Upper lobe of right lung (tissue), 1 donor: Measurements from ENCODE around the gene MRPL20. TPM values are rescaled to one million over a fixed set of nuclear protein-coding genes. Genes with fewer than 3 reads are reported as not detected.

Source experiments
- ATAC-seq: fragments of 200-7000 bp; cut with Tn5 transposase; one replicate; pipeline ENCODE4 v1.9.1; 2020; ENCODE audit warnings: mild to moderate bottlenecking, moderate library complexity
- DNase-seq: peaks from one replicate; pipeline ENCODE4 v3.0.0-alpha.2; 2020
- H3K27ac ChIP-seq: fragments of 200-600 bp; one replicate; pipeline ENCODE4 v1.8.0; 2022
- H3K27me3 ChIP-seq: fragments of 200-600 bp; one replicate; pipeline ENCODE4 v1.8.0; 2022; ENCODE audit warnings: mild to moderate bottlenecking
- H3K36me3 ChIP-seq: fragments of 200-600 bp; one replicate; pipeline ENCODE4 v1.8.0; 2022
- H3K4me1 ChIP-seq: fragments of 200-600 bp; one replicate; pipeline ENCODE4 v1.8.0; 2022
- H3K4me3 ChIP-seq: fragments of 200-600 bp; one replicate; pipeline ENCODE4 v1.8.0; 2022; ENCODE audit warnings: mild to moderate bottlenecking
- H3K9me3 ChIP-seq: fragments of 200-600 bp; one replicate; pipeline ENCODE4 v1.8.0; 2022
- intact Hi-C: fragments of 100-400 bp; cut with DNase I; formaldehyde crosslinking; loops from one replicate; pipeline ENCODE4 v1.11.0; 2022
- total RNA-seq: library from RNA; stranded (reverse); fragmentation: NEBNext Ultra II Directional; extraction: Animal tissue kit (Norgen Biotek cat#: 25700); gene quantifications from one replicate; pipeline ENCODE4 v1.2.1, GENCODE V29; 2021
- TF ChIP-seq, protein P1 (sequence below): fragments of 200-600 bp; IDR thresholded peaks from one replicate; pipeline ENCODE4 v1.8.0; 2022; ENCODE audit warnings: antibody characterized with exemption
- donor health status: DM: no; HTN: yes; CAD: no; lungs with severe emphysema.

The MRPL20 gene
- total RNA-seq, 1 donor from 2014 or later: 80.7 TPM

DNA sequence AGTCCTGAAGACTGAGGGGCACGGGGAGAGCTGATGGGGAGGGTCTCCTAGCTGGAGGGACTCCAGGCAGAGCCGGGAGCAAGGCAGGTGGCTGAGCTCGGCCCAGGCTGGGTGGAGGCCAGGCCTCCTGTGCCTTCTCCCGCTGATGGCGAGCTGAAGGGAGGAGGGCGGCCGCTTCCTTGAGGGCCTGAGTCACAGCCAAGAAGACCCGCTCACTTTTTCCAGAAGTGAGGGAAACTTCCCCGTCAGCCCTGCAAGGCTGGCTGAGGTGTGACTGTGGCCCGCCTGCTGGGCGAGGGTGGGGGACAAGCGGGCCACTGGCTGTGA lies 26.7 kb upstream of the MRPL20 start:
- no peaks in the 10 kb centered on the region for H3K9me3 ChIP-seq
- peaks cover 70% of the 10 kb centered on the region for H3K4me1 ChIP-seq
- no peaks in the 10 kb centered on the region for H3K36me3 ChIP-seq
- DNase-seq (peak; percentile 78), ATAC-seq (peak; percentile 0)
- peak overlapping the region; percentile 57 for H3K4me3 ChIP-seq
- no peaks in the 10 kb centered on the region for H3K27me3 ChIP-seq
- intact Hi-C loops: no loop called here
- H3K27ac ChIP-seq: peak overlapping the region; percentile 91
- TF ChIP-seq, protein P1, sequence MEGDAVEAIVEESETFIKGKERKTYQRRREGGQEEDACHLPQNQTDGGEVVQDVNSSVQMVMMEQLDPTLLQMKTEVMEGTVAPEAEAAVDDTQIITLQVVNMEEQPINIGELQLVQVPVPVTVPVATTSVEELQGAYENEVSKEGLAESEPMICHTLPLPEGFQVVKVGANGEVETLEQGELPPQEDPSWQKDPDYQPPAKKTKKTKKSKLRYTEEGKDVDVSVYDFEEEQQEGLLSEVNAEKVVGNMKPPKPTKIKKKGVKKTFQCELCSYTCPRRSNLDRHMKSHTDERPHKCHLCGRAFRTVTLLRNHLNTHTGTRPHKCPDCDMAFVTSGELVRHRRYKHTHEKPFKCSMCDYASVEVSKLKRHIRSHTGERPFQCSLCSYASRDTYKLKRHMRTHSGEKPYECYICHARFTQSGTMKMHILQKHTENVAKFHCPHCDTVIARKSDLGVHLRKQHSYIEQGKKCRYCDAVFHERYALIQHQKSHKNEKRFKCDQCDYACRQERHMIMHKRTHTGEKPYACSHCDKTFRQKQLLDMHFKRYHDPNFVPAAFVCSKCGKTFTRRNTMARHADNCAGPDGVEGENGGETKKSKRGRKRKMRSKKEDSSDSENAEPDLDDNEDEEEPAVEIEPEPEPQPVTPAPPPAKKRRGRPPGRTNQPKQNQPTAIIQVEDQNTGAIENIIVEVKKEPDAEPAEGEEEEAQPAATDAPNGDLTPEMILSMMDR: no peak

DNA sequence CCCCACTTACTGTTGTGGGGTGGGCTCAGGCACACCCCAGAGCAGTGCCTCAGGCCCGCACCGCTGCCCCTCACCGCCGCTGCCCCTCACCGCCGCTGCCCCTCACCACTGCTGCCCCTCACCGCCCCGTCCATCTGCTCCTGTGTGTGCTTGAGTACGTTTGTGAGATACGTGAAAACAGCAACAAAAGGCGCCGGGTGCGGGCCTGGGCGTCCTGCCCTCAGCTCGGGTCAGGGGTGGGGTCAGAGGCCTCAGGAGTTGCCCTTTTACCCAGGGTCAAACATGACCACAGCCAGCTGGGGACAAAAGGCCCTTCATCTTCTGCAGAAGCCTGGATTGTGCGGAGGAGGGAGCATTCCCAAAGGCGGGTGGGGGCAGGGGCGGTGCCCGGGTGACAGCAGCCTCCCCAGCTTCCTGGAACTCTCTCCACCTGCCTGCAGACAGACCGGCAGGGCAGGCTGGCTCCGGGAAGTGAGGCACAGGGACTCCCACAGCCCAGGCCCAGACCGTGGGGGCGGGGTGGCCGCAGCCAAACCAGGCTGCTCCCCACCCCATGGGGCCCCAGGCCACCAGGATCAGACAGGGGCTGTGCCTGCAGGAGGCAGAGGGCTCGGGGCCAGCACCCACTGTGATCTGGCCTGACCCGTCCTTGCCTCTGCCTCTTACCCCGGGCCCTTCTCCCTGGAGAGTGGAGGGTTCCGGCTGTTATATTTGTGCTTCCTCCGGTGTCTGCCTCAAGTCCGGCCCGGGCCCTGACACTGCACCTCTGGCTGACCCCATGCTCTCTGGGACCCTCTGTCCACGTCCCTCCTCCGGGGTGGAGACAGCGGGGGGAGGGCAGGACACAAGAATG lies 26.1 kb upstream of the MRPL20 start:
- peaks cover 69% of the 10 kb centered on the region for H3K4me1 ChIP-seq
- TF ChIP-seq, protein P1: no peak
- peak; percentile 96 for DNase-seq
- no peaks in the 10 kb centered on the region for H3K9me3 ChIP-seq
- H3K36me3 ChIP-seq: no peaks in the 10 kb centered on the region
- intact Hi-C loops: no loop called here
- H3K27me3 ChIP-seq: no peaks in the 10 kb centered on the region
- H3K4me3 ChIP-seq: peak overlapping the region; percentile 57
- H3K27ac ChIP-seq: peak overlapping the region; percentile 91
- ATAC-seq: peak; percentile 75

DNA sequence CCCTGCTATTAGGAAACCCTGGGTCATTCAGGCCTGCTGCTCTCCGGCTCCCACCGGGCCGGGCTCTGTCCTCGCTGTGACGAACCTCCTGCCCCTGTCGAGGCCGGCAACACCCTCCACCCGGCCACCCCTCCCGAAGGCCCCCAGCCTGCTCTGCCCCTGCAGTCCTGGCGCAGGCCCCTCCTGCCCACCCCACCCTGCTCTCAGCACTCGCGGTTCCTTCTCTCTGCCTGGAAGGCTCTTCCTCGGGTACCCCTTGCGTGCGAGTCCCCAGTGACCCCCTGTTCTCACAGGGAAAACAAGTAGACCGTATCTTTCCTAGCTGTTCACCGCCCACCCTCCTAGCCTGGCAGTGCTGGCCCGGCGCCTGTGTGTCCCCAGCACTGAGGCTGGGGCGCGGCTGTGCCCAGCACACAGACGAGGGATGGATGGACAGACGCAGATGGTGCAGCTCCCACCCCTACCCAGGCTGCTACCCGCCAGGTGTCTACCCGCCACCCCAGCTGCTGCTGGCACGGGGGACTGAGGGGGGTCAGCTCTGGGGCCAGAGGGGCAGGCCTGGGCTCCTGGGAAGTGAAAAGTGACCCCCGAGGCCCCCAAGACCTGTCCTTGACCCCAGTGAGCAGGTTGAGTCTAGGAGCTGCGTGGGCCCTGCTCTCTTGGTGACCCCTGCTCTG lies 25.3 kb upstream of the MRPL20 start:
- TF ChIP-seq, protein P1: no peak
- peak overlapping the region; percentile 57 for H3K4me3 ChIP-seq
- intact Hi-C loops: no loop called here
- peak overlapping the region; percentile 91 for H3K27ac ChIP-seq
- H3K4me1 ChIP-seq: peaks cover 66% of the 10 kb centered on the region
- H3K36me3 ChIP-seq: no peaks in the 10 kb centered on the region
- ATAC-seq: no peak
- peak; percentile 67 for DNase-seq
- H3K9me3 ChIP-seq: no peaks in the 10 kb centered on the region
- no peaks in the 10 kb centered on the region for H3K27me3 ChIP-seq

DNA sequence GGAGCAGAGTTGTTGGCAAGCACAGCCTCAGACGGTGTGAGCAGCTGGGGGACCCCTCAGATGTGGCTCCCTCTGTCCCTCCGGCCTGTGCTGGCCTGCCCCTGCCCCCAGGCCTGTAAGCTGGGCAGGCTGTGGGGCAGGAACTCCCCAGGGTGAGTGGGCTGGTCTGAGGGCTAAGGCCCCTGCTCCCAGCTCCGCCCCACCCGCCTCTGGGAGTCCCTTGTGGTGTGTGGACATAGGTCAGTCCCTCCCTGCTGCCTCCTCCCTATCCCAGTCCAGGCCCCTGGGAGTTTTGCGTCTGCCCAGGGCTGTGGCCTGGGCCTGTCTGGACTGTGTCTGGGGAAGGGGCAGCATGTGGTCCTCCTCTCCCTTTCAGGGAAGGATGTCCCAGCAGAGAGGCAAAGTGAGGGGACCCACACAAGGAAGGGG lies 24.8 kb upstream of the MRPL20 start:
- Histone ChIP-seq H3K27ac (peak overlapping the region; percentile 91), H3K27me3 (no peaks in the 10 kb centered on the region), H3K36me3 (no peaks in the 10 kb centered on the region), H3K9me3 (no peaks in the 10 kb centered on the region), H3K4me3 (no peak overlapping the region), H3K4me1 (peaks cover 66% of the 10 kb centered on the region)
- ATAC-seq (peak; percentile 52), DNase-seq (peak; percentile 90)
- intact Hi-C loops: no loop called here
- TF ChIP-seq, protein P1: no peak

DNA sequence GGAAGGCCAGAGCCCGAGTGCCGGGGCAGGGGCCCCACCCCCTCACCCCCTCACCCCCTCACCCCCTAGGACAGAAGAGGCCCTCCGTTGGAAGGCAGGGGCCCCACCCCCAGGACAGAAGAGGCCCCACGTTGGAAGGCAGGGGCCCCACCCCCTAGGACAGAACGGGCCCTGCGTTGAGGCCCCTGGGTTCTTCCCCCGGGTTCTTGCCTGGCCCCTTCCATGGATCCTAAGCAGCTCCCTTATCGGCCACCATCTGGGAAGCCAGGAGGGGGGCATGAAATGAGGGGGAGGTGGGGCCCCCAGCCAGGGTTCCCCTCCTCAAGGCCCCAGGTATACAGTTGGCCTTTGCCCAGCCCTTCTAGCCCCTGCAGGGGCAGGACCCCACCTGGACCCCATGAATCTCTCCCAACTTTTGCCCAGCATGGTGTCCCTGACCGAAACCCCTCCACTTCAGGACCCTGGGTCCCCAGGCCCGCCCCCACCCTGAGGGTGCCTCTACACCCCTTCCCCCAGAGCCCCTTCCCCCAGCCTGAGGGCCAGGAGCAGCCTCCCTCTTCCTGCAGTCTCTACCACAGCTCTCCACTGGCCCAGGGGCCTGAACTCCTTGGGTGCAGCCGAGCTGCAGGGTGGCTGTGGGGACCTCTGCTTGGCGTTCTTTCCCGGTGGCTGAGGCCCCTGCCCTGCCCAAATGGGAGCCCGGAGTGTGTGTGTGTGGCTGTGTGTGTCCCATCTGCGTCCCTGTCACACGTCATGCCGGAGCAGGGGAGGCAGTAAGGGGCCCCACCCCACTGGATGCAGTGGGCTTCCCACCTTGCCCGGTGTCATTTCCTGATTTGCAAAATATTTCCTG lies 24.1 kb upstream of the MRPL20 start:
- H3K4me3 ChIP-seq: no peak overlapping the region
- H3K4me1 ChIP-seq: peaks cover 64% of the 10 kb centered on the region
- ATAC-seq (no peak), DNase-seq (peak; percentile 61)
- H3K9me3 ChIP-seq: no peaks in the 10 kb centered on the region
- H3K27ac ChIP-seq: peak overlapping the region; percentile 91
- H3K27me3 ChIP-seq: no peaks in the 10 kb centered on the region
- TF ChIP-seq, protein P1: no peak
- H3K36me3 ChIP-seq: no peaks in the 10 kb centered on the region
- intact Hi-C loops: no loop called here
